PFSK-1 (cell line): ENCODE results near the gene LGALS3BP.

Experiments used
- POLR2AphosphoS5 ChIP-seq: IDR thresholded peaks from 2 replicates; pipeline ENCODE4 v1.6.1; 2012; ENCODE audit warnings: low read depth, mild to moderate bottlenecking, control low read depth, low read length, moderate library complexity
- REST ChIP-seq, 2 experiments: IDR thresholded peaks; 2 replicates each; pipeline versions ENCODE4 v1.6.1 to v1.8.0; 2011 to 2012; ENCODE audit warnings: low read depth in 2 of 2, low read length in 2 of 2, control low read depth in 1 of 2, inconsistent platforms in 1 of 2, mild to moderate bottlenecking in 1 of 2, moderate library complexity in 1 of 2; ENCODE audit not compliant: insufficient read depth in 1 of 2
- TAF1 ChIP-seq: IDR thresholded peaks from 2 replicates; pipeline ENCODE4 v1.6.1; 2012; ENCODE audit warnings: low read length, control low read depth, borderline replicate concordance; ENCODE audit not compliant: insufficient read depth

- TF ChIP-seq POLR2AphosphoS5: no peak
- no peak for TF ChIP-seq TAF1
- TF ChIP-seq REST (IDR thresholded peaks at IDR 0.05; ENCODE audit: insufficient read depth in 1 of 2, low read depth in 2 of 2, low read length in 2 of 2): no peak
Observed at GRCh38 chr17:78944956-78945355, 34.8 kb downstream of the LGALS3BP start.
